H1 (cell line): ENCODE results near the gene RHEX. TPM values are rescaled to one million over a fixed set of nuclear protein-coding genes. Genes with fewer than 3 reads are reported as not detected.

Experiments
- CTCF ChIA-PET: fragments of 300-600 bp; sonication (Branson Sonifier 250); formaldehyde crosslinking; loops from one replicate; lab custom pipeline; 2021; ENCODE audit not compliant: partially characterized antibody; lab: Charles Lee
- POLR2A ChIA-PET: fragments of 300-600 bp; sonication (Branson Sonifier 250); formaldehyde crosslinking; loops from one replicate; lab custom pipeline; 2021; ENCODE audit warnings: inconsistent platforms; ENCODE audit not compliant: partially characterized antibody; lab: Charles Lee
- DNase-seq, 2 experiments: peaks; one replicate each; pipeline versions ENCODE4 v3.0.0 to v3.0.0-alpha.2; 2010 to 2022; ENCODE audit warnings: low spot score in 2 of 2, low read depth in 1 of 2, mixed read lengths in 1 of 2
- FAIRE-seq: peaks from 2 replicates; lab custom pipeline; 2011; peaks lifted over from hg19 to GRCh38; lab: Jason Lieb, UNC
- H2AFZ ChIP-seq: 2 replicates; pipeline ENCODE4 v1.8.1; 2012; ENCODE audit warnings: low read length, inconsistent platforms
- H2AK5ac ChIP-seq: 2 replicates; pipeline ENCODE4 v1.6.1; 2013; ENCODE audit warnings: low read depth, low read length
- H2BK120ac ChIP-seq: replicated peaks from 2 replicates; pipeline ENCODE3; 2013; ENCODE audit warnings: low read depth, low read length, inconsistent platforms
- H2BK12ac ChIP-seq: 2 replicates; pipeline ENCODE4 v1.6.1; 2013; ENCODE audit warnings: low read depth, low read length
- H2BK15ac ChIP-seq: 2 replicates; pipeline ENCODE4 v1.6.1; 2013; ENCODE audit warnings: low read length
- H2BK20ac ChIP-seq: 2 replicates; pipeline ENCODE4 v1.6.1; 2013; ENCODE audit warnings: low read length
- H2BK5ac ChIP-seq: 2 replicates; pipeline ENCODE4 v1.6.1; 2013; ENCODE audit warnings: low read depth, low read length
- H3K14ac ChIP-seq: 2 replicates; pipeline ENCODE4 v1.6.1; 2013; ENCODE audit warnings: inconsistent platforms; ENCODE audit not compliant: insufficient read length
- H3K18ac ChIP-seq: 2 replicates; pipeline ENCODE4 v1.6.1; 2013; ENCODE audit warnings: low read length; ENCODE audit errors: extremely low read depth
- H3K23ac ChIP-seq: 2 replicates; pipeline ENCODE4 v1.6.1; 2013; ENCODE audit warnings: inconsistent platforms; ENCODE audit not compliant: insufficient read length
- H3K23me2 ChIP-seq: 2 replicates; pipeline ENCODE4 v1.6.1; 2013; ENCODE audit warnings: low read depth, low read length
- H3K27ac ChIP-seq: 2 replicates; pipeline ENCODE4 v1.6.1; 2011; ENCODE audit warnings: low read depth, low read length, inconsistent platforms
- H3K27me3 ChIP-seq, 4 experiments: replicated peaks in 1 of 4; 1 replicate in 1 of 4; 2 replicates in 3 of 4; pipeline versions ENCODE4 v1.6.1 to v1.8.1; 2011 to 2013; ENCODE audit warnings: low read length in 3 of 4, mild to moderate bottlenecking in 3 of 4, inconsistent platforms in 2 of 4, mixed read lengths in 2 of 4, moderate library complexity in 1 of 4; ENCODE audit not compliant: control insufficient read depth in 3 of 4, insufficient read depth in 3 of 4; ENCODE audit errors: extremely low read depth in 1 of 4
- H3K36me3 ChIP-seq, 4 experiments: 2 replicates each; pipeline versions ENCODE4 v1.6.1 to v1.8.1; 2011 to 2013; ENCODE audit warnings: mild to moderate bottlenecking in 4 of 4, low read length in 3 of 4, moderate library complexity in 2 of 4, control low read depth in 1 of 4, inconsistent platforms in 1 of 4; ENCODE audit not compliant: insufficient read depth in 4 of 4, control insufficient read depth in 2 of 4
- H3K4ac ChIP-seq: replicated peaks from 2 replicates; pipeline ENCODE3; 2013; ENCODE audit warnings: low read length, low read depth, mixed read lengths, inconsistent platforms; ENCODE audit not compliant: insufficient read length
- H3K4me1 ChIP-seq, 4 experiments: replicated peaks in 1 of 4; 1 replicate in 1 of 4; 2 replicates in 3 of 4; pipeline versions ENCODE4 v1.6.1 to v1.8.1; 2011 to 2013; ENCODE audit warnings: low read length in 3 of 4, inconsistent platforms in 2 of 4, mixed read lengths in 1 of 4; ENCODE audit not compliant: insufficient read depth in 4 of 4, control insufficient read depth in 3 of 4
- H3K4me2 ChIP-seq, 2 experiments: 2 replicates each; pipeline versions ENCODE4 v1.6.1 to v1.8.1; 2011 to 2013; ENCODE audit warnings: low read depth in 2 of 2, low read length in 2 of 2, control low read depth in 1 of 2, inconsistent platforms in 1 of 2, mild to moderate bottlenecking in 1 of 2; ENCODE audit not compliant: insufficient read depth in 1 of 2
- H3K4me3 ChIP-seq, 4 experiments: fragments of 200-600, 300-600 bp in 1 of 4; sonication (generic), shearing (Covaris generic), sonication (Bioruptor Twin) in 1 of 4; 2 replicates each; pipeline versions ENCODE4 v1.5.1 to v1.8.1; 2011 to 2016; ENCODE audit warnings: low read length in 4 of 4, low read depth in 3 of 4, control low read depth in 2 of 4, inconsistent platforms in 2 of 4, mild to moderate bottlenecking in 2 of 4, mixed read lengths in 1 of 4, moderate library complexity in 1 of 4; ENCODE audit not compliant: insufficient read depth in 2 of 4; ENCODE audit errors: extremely low read depth in 1 of 4
- H3K56ac ChIP-seq: replicated peaks from 2 replicates; pipeline ENCODE3; 2013; ENCODE audit warnings: low read depth, mild to moderate bottlenecking, mixed read lengths, low read length, inconsistent platforms; ENCODE audit not compliant: insufficient read length
- H3K79me1 ChIP-seq: 2 replicates; pipeline ENCODE4 v1.6.1; 2013; ENCODE audit warnings: low read depth, low read length, control low read depth
- H3K79me2 ChIP-seq, 2 experiments: 2 replicates each; pipeline versions ENCODE4 v1.6.1 to v1.8.1; 2012 to 2013; ENCODE audit warnings: low read length in 2 of 2, mild to moderate bottlenecking in 2 of 2, inconsistent platforms in 1 of 2; ENCODE audit not compliant: insufficient read depth in 2 of 2, control insufficient read depth in 1 of 2
- H3K9ac ChIP-seq, 4 experiments: replicated peaks in 1 of 4; 1 replicate in 1 of 4; 2 replicates in 3 of 4; pipeline versions ENCODE4 v1.6.1 to v1.8.1; 2011 to 2013; ENCODE audit warnings: low read depth in 3 of 4, low read length in 3 of 4, control low read depth in 2 of 4, mild to moderate bottlenecking in 2 of 4, moderate library complexity in 2 of 4, inconsistent platforms in 1 of 4; ENCODE audit errors: extremely low read depth in 1 of 4
- H3K9me3 ChIP-seq, 2 experiments: 2 replicates each; pipeline versions ENCODE4 v1.6.1 to v1.8.1; 2012 to 2013; ENCODE audit warnings: mild to moderate bottlenecking in 2 of 2, moderate library complexity in 2 of 2, control low read depth in 1 of 2, inconsistent platforms in 1 of 2, low read depth in 1 of 2, low read length in 1 of 2, mixed read lengths in 1 of 2; ENCODE audit not compliant: insufficient read depth in 2 of 2
- H4K20me1 ChIP-seq, 2 experiments: replicated peaks in 1 of 2; 2 replicates each; pipeline versions ENCODE3 to v1.8.1; 2011 to 2013; ENCODE audit warnings: inconsistent platforms in 2 of 2, low read length in 2 of 2, mild to moderate bottlenecking in 1 of 2; ENCODE audit not compliant: insufficient read depth in 2 of 2, control insufficient read depth in 1 of 2
- H4K5ac ChIP-seq: 2 replicates; pipeline ENCODE4 v1.6.1; 2013; ENCODE audit warnings: low read length, low read depth, mixed read lengths, inconsistent platforms; ENCODE audit not compliant: insufficient read length
- H4K8ac ChIP-seq: 2 replicates; pipeline ENCODE4 v1.8.0; 2013; ENCODE audit warnings: mild to moderate bottlenecking, moderate library complexity, low read length, inconsistent platforms; ENCODE audit not compliant: insufficient read depth; ENCODE audit errors: extremely low read depth
- H4K91ac ChIP-seq: replicated peaks from 2 replicates; pipeline ENCODE3; 2013; ENCODE audit warnings: low read length, mixed read lengths, inconsistent platforms; ENCODE audit not compliant: insufficient read length
- BCL11A ChIP-seq, 2 experiments: IDR thresholded peaks; one replicate each; pipeline ENCODE4 v1.6.1; 2011; ENCODE audit warnings: low read depth in 2 of 2, low read length in 2 of 2, mild to moderate bottlenecking in 2 of 2
- CBX5 ChIP-seq: fragments of 300-800, 300-1000 bp; sonication (generic); IDR thresholded peaks from 2 replicates; pipeline ENCODE4 v1.7.1; 2016; ENCODE audit warnings: antibody characterized with exemption, low read length, low read depth
- SIRT6 ChIP-seq: IDR thresholded peaks from one replicate; pipeline ENCODE4 v1.7.1; 2012; ENCODE audit warnings: low read length, inconsistent platforms
- TAF7 ChIP-seq: optimal IDR thresholded peaks from 2 replicates; pipeline ENCODE3; 2011; ENCODE audit warnings: low read depth, mild to moderate bottlenecking, inconsistent platforms, low read length, moderate library complexity, borderline replicate concordance
- WGBS, 2 experiments: shearing (Covaris generic) in 1 of 2; methylation state at CpG; one replicate each; pipeline versions ENCODE4 v1.1.6 to v1.1.7; 2013 to 2015; ENCODE audit warnings: low lambda C conversion rate in 2 of 2, mixed read lengths in 2 of 2, inconsistent platforms in 1 of 2, low coverage in 1 of 2, missing lambda C conversion rate in 1 of 2; ENCODE audit not compliant: insufficient replicate concordance in 2 of 2, insufficient coverage in 1 of 2, insufficient read length in 1 of 2; ENCODE audit errors: extremely low coverage in 1 of 2, missing lambda C conversion rate in 1 of 2; 5-methylcytosine and 5-hydroxymethylcytosine counted together
- polyA plus RNA-seq, 7 experiments: library from polyadenylated mRNA; depleted of rRNA in 3 of 7; stranded (reverse) in 5 of 7; unstranded in 2 of 7; fragments of >200 nt in 5 of 7; fragments of 200-250 nt in 2 of 7; gene quantifications; 1 replicate in 5 of 7; 2 replicates in 1 of 7; 4 replicates in 1 of 7; pipeline versions ENCODE4 v1.2.1 to v1.2.3, GENCODE V29; 2011 to 2013; ENCODE audit warnings: missing spikeins in 2 of 7, mixed read lengths in 2 of 7
- total RNA-seq: library from RNA; stranded (reverse); fragmentation: NEBNext Ultra II Directional; extraction: Animal tissue kit (Norgen Biotek cat#: 25700); gene quantifications from 2 replicates; pipeline ENCODE4 v1.2.1, GENCODE V29; 2021

Gene RHEX
- total and polyA plus RNA-seq, 2 of the 8 experiments (the other 6 are each of a cell fraction or from before 2014, with no cell fraction given), result not detected

DNA sequence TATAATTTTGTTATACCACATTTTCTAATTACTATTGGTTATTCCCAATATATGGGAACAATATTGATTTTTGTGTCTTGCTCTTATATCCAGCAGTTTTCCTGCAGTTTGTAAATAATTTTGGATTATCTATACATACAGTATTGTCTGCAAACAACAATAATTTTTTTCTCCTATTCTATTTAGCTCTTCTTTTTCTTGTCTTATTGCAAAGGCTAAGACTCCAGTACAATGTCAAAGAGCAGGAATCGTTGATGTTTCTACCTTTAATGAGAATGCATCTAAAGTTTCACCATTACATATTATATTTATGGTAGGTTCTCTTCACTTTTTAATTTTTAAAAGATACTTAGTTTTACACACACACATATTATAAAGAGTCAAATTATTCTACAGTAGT lies 68.3 kb downstream of the RHEX start:
- Histone ChIP-seq H3K79me1 (peaks cover 2% of the 10 kb centered on the region; the same call in 1 of the 2 replicates), H3K9me3 (no peaks in the 10 kb centered on the region; a peak in 2 of 4 replicates), H2BK20ac (no peak overlapping the region), H3K18ac (no peak overlapping the region), H3K23ac (no peak overlapping the region), H3K27ac (no peak overlapping the region), H3K23me2 (peaks cover 16% of the 10 kb centered on the region), H3K4me1 (peaks cover 0 to 3% (median 2%) of the 10 kb centered on the region in 4 experiments; a peak in 3 of 7 replicates), H3K4me3 (no peak overlapping the region), H2BK15ac (no peak overlapping the region), H2AFZ (no peak overlapping the region), H3K36me3 (no peaks in the 10 kb centered on the region), H3K9ac (no peak overlapping the region), H3K56ac (no peak overlapping the region), H3K79me2 (no peaks in the 10 kb centered on the region), H3K4ac (no peak overlapping the region), H2BK5ac (no peak overlapping the region), H4K8ac (no peak overlapping the region), H2BK120ac (no peak overlapping the region), H2AK5ac (no peak overlapping the region), H3K27me3 (peaks cover 3 to 21% (median 20%) of the 10 kb centered on the region in 4 experiments), H4K5ac (no peak overlapping the region), H2BK12ac (no peak overlapping the region), H3K14ac (no peak overlapping the region), H4K20me1 (peaks cover 0 to under 1% of the 10 kb centered on the region in 2 experiments), H4K91ac (no peak overlapping the region), H3K4me2 (no peak overlapping the region)
- ChIA-PET POLR2A (no interaction called here), CTCF (no interaction called here)
- no peak for DNase-seq
- FAIRE-seq, result no peak
- WGBS, 2 experiments, result 83% methylated on average over 1 of the region's 1 CpG; no CpG with 5 or more reads in 1 of the 2 experiments
- TF ChIP-seq SIRT6 (no peak), BCL11A (IDR thresholded peaks at IDR 0.05; ENCODE audit: low read depth in 2 of 2, low read length in 2 of 2) (no peak), CBX5 (no peak), TAF7 (no peak)
